NOMO-1 treated with dmso at 0.1 percent for 144 hours (cell line): ENCODE measurements around the gene CREBL2.
"Not testable (repeated sequence)": the region's sequence is repeated elsewhere in the genome, so short reads cannot be mapped to it uniquely, and the experiment has no call there.

Experiments used
- DNase-seq: peaks from one replicate; lab custom pipeline; 2025; ENCODE audit not compliant: unreplicated experiment; lab: John Stamatoyannopoulos, UW

The CREBL2 gene

GRCh38 chr12:12596598-12596997 is 15.1 kb upstream of the CREBL2 start:
- not testable (repeated sequence) for DNase-seq

- DNase-seq = no peak
Observed at GRCh38 chr12:12598864-12599263, 12.8 kb upstream of the CREBL2 start.

DNA sequence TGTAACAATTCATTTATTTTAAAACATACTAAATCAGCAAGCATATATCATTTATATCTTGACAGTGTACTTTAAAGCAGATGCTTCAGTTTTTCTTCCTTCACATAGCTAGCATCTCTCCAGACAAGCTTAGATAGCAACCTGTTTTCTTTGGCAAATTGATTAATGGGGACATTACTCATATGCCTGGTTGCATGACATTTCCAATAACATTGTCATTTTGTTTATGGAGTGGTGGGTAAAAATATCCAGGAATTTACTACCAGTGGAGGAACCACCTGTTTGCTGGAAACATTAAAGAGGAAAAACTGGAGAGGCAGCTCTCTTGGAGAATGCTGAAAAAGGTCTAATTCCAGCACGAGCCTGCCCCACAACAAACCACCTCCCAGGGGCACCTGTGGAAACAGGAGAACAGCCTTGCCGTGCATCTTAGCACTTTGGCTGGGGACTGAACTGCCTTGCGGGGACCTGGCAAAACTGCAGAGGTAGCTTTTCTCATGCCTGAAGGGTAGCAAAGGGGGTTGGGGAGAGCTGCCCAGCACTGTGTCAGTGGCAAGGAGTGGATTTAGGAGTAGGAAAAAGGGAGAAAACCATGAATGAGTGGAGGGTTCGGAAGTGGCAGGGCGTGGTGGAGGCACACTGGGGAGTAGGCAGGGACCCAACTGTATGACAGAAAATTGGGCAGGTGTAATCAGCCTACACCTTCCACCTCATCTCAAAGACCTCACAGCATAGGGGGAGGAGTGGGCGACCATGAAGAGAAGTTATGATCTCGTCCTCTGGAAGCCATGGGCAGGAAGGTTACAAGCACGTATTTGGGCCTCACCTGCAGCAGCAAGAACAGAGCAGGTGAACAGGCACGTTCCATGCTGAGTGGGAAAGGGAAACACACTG is 11.7 kb upstream of the CREBL2 start:
- no peak for DNase-seq

DNA sequence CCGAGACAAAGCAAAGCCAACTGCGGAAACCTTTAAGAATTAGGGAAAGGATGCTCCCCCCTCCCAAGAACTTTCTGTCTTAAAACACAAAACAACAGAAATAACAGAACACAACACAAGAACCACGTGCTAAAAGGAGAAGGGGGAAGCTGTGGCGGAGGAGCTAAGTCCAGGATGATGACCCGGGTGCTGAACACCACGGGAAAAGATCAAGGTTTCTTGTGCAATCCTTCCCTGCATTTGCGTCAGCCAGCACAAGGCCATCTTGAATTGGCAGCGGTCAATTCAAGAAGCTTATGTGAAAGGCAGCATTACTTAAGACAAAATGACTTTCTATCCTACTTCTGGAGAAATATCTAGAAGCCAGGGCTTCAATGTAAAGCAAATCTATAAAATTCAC is 11.0 kb upstream of the CREBL2 start:
- peak; percentile 34 for DNase-seq

DNA sequence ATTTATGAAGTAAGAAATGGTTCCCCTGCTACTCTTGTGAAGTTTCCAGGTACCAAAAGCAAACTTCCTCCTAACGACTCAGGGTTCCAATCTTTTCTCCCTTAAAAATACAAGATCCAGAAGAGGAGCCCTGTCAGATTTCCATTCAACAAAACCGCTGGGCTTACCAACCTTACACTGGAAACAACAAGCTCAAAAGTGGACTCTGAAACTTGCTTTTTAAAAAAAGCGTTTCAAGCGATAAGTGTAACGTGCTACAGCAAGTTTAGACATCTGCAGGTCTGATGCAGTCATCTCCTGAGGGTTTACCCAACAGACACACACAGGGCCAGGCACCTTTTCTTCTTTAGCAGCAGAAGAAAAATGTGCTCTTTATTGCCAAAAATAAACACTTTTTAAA is 6.9 kb upstream of the CREBL2 start:
- DNase-seq = no peak

GRCh38 chr12:12606781-12607589 is 4.7 kb upstream of the CREBL2 start:
- no peak for DNase-seq

DNA sequence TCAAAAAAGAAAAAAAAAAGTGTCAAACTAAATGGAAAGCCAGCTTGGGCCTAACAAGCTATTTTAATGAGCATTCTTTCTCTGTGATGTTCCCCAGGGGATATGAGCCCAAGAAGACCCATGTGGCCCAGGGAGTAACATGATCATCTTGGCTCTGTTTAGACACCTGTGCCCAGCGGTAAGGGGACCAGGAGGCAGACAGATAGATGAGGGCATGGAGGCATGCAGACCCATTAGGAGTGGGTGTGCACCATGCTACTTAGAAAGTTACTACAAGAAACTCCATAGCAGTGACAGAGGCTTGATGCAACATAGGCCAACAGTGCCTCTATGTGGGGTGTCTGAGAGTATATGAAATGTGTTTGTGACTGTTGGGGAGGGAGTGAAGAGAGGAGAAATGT is 3.1 kb upstream of the CREBL2 start:
- DNase-seq = no peak

DNA sequence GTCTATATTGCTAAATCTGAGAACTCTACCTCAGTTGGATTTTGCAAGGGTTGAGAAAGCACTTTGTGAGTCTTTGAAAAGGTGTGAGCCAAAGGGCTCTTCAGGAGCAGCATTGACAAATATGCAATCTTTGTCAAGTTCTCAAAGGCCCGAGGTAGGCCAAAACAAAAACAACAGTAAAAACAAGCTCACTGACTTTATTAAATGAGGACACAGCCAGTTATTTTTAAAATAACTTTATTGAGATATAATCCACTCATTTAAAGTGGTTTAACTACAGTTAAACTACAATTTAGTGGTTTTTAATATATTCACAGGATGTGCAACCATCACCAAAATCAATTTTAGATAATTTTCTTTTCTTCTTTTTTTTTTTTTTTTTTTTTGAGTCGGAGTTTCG is 2.0 kb upstream of the CREBL2 start:
- DNase-seq = no peak

- no peak for DNase-seq
Observed at GRCh38 chr12:12610711-12611110, 965 bp upstream of the CREBL2 start.

GRCh38 chr12:12612358-12612757 is 682 bp downstream of the CREBL2 start:
- DNase-seq = peak; percentile 17

DNA sequence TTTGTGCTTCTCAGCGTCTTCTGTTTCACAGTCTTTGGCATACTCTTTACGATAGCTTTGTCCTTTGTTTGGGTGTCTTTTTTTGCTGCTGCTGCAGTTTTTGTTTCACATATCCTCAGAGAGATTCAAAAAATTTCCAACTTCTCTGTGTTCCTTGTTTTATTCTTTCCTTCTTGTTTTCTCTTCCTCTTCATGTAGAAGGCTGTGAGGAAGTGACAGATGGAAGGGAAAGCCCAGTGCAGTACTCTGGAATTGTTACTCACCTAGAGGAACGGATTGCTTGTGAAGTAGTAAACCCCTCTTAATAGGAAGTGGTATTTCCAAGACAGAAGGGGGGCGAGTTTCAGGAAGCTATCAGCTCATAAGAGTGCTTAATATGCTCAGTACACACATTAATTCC is 1.7 kb downstream of the CREBL2 start:
- DNase-seq = no peak

DNA sequence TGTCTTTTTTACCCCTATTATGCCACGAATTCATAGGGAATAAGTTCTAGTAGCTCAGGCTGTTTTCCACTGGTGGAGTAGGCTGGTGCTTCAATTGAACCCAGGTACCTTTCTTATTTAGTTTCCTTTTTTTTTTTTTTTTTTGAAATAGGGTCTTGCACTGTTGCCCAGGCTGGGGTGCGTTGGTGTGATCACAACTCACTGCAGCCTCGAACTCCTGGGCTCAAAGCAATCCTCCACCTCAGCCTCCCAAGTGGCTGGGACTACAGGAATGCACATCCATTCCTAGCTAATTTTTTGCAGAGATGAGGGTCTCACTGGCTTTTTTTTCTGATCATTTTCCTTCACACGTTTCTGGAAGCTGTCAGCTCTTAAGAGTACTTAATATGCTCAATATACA is 2.7 kb downstream of the CREBL2 start:
- DNase-seq = no peak

GRCh38 chr12:12616512-12617310 is 5.0 kb downstream of the CREBL2 start:
- DNase-seq = no peak

GRCh38 chr12:12618064-12618463 is 6.4 kb downstream of the CREBL2 start:
- DNase-seq = not testable (repeated sequence)

DNA sequence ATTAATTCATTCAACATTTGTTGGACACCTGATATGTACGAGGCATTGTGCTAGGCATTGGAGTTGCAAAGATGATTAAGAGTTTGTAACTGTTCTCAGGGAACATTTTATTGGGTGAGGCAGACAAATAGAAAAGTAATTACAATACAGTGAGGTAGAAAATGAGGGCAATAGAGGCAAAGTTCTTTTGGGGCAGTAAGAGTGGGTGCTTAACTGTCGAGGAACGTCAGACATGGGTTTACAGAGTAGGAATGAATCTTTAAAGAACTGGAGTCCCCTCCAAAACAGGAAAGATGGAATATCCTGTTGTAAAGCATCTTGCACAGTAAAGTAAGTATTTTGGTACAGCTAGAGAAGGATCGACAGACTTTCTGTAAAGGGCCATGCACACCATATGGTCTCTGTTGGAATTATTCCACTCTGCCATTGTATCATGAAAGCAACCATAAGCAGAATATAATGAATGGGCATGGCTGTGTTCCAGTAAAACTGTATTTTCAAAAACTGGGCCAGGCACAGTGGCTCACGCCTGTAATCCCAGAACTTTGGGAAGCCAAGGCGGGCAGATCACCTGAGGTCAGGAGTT is 9.1 kb downstream of the CREBL2 start:
- no peak for DNase-seq

GRCh38 chr12:12622418-12622817 is 10.7 kb downstream of the CREBL2 start:
- DNase-seq = no peak

DNA sequence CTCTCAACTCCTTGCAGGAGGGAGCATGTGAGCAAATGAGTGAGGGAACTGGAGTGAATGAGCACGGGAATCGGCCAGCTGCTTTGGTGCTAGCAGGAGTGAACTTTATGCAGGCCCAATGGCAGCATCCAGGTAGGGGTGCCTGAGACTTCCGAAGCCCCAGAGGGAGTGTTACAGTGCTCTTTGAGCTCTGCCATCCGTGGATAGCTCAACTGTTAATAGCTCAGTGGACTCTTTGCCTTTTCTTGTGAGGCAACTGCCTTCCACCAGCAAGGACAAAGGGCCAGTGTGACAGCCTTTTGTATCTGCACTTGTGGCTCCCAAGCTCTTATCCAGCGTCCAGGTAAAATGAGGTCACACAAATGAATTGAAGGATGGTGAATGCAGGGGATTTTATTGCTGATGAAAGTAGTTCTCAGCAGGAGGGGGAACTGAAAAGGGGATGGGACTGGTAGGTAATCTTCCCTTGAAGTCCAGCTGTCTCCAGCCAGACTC is 12.9 kb downstream of the CREBL2 start:
- DNase-seq = no peak

GRCh38 chr12:12626471-12626870 is 14.8 kb downstream of the CREBL2 start:
- DNase-seq = no peak

- no peak for DNase-seq
Observed at GRCh38 chr12:12627308-12627827, 15.7 kb downstream of the CREBL2 start.

GRCh38 chr12:12628013-12628412 is 16.3 kb downstream of the CREBL2 start:
- DNase-seq = no peak

DNA sequence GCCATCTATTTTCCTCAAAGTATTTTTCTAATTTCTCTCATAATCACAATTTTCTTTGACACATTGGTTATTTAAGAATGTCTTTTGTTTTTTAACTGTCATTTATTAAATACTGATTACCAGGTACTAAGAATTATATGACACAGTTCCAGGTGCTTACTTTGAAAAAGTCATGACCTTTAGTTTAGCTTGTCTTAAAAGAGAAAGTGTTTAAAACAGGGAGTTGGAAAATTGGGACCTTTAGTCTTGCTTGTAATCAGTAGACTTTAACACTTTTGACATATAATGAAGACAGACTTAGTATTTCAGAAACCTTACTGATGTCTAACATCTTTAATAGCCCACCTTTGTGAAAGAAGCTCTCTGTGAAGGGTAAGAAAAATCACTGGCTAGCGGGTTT is 19.2 kb downstream of the CREBL2 start:
- DNase-seq = no peak
